HG03460 (cell line): Measurements from ENCODE around the gene PHACTR4.
"Not testable (repeated sequence)": the region's sequence is repeated elsewhere in the genome, so short reads cannot be mapped to it uniquely, and the experiment has no call there.

Source experiments
- ATAC-seq: cut with Tn5 transposase; IDR thresholded peaks from one replicate; pipeline ENCODE4 v1.9.1; 2021; ENCODE audit not compliant: unreplicated experiment

The PHACTR4 gene

DNA sequence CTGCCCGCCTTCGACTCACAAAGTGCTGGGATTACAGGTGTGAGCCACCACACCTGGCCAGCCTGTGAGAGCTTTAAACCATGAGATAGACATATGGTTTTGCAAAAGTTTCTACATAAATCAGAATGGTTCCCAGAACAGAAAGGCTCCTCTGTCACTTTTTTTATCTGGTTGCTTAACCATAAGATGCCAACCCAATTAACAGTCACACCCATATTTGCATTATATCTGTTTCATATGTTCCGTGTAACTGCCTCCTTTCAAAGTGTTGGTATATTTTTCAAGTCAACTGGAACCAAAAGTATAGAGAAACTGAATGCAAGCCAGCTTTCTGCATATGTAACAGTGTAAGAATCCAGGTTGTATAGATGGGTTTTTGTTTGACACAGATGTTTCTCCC lies 112.6 kb downstream of the PHACTR4 start:
- ATAC-seq, result no peak

DNA sequence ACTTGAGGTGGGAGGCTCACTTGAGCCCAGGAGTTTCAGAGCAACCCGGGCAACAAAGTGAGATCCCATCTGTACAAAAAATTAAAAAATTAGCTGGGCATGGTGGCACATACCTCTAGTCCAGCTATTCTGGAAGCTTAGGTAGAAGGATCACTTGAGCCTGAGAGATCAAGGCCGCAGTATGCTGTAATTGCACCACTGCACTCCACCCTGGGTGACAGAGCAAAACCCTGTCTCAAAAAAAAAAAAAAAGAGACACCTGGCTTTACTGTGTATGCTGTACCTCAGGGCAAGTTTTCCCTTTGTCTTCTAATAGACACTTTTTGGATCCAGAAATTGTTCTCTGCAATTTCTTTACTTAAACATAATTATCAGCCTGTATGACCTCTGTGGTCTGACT lies 113.2 kb downstream of the PHACTR4 start:
- no peak for ATAC-seq

DNA sequence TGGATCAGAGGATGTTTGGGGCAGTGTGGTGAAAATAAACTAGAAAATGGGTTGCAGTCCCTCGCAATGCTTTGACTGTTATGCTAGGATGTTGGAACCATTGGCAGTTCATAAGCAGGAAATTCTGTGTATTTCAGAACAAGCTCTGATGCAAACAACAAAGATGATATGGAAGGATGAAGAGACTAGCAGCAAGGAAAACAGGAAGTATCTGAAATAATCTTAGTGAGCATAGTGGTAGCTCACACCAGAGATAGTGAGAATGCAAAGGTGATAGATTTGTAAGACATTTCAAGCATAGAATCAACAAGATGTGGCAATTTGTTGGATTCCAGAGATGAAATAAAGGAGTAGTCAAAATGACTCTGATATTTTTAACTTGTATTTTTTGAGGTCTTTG lies 125.2 kb downstream of the PHACTR4 start:
- no peak for ATAC-seq

DNA sequence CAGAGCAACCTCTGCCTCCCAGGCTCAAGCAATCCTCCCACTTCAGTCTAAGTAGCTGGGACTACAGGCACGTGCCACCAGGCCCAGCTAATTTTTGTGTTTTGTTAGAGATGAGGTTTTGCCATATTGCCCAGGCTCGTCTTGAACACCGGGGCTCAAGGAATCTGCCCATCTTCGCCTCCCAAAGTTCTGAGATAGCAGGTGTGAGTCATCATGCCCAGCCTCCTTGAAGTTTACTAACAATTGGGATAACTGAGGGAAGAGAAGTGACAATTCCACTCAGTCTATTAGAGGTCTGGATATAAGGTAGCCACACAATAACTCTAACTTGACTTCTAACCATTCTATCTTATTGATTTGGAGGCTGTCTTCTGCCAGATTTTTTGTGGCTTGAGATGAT lies 130.0 kb downstream of the PHACTR4 start:
- ATAC-seq, result no peak

DNA sequence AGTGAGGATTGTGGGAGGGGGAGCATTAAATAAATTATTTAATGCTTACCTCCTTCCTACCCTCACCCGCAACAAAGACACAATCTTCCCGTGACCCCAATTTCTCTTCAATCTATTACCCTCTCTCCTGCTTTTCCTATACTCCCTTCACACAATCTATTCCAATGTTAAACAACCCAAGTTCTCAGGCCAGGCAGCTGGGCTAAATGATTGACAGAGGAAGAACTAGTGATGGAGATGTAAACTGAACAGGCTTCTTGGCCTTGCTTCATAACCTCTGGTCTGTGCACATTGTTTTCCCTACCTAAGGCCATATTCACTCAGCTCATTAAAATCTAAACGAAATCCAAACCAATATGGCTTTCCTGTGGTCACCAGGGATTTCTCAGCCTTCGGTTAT lies 132.4 kb downstream of the PHACTR4 start:
- no peak for ATAC-seq

DNA sequence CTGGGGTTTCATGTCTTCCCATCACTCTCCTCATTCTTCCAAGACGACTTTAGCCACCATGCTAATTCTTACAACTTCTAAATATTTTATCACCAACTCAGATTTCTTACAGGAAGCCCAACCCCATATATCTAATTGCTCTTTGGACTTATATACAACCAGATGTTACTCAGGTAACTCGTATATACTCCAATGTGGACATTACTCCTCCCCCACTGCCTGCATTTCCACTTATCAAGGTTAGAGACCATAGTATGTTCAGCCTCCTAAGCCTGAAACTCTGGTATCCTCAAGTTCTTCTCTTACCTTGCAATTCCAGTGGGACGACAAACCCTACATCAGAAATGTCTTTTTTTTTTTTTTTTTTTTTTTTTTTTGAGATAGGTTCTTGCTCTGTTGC lies 133.6 kb downstream of the PHACTR4 start:
- ATAC-seq, result no peak

DNA sequence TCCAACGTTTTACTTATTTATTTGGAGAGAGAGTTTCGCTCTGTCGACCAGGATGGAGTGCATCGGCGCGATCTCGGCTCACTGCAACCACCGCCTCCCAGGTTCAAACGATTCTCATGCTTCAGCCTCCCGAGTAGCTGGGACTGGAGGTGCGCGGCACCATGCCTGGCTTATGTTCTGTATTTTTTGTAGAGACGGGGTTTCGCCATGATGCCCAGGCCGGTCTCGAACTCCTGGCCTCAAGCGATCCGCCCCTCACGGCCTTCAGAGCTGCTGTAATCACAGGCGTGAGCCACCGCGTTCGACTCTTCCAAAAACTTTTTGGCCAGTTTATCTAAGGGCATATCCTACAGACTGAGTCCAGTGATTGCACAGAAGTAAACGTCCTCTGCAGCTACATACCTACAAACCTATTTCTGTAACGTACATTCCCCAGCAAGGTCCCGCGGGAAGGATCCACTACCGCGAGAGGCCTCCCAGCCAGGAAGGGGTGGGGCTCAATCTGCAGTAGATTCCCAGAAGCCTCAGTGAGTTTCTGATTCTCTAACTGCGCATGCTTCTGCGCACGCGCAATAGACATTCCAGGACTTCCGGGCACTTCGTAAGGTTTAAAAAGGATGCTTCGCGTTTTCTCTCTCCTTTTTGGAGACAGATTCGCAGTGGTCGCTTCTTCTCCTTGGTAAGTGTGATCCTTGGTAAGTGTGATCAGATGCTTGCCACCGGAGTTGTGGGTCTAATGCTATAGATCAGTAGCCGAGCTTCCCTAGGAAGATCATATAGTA lies 136.1 kb downstream of the PHACTR4 start, which contains the start of gene RCC1:
TSS of gene RCC1 (plus strand) at position 638 of the 782 bp plus-strand sequence. CDS start 23,824 bp downstream, outside the sequence.
- ATAC-seq, result peak; percentile 82

DNA sequence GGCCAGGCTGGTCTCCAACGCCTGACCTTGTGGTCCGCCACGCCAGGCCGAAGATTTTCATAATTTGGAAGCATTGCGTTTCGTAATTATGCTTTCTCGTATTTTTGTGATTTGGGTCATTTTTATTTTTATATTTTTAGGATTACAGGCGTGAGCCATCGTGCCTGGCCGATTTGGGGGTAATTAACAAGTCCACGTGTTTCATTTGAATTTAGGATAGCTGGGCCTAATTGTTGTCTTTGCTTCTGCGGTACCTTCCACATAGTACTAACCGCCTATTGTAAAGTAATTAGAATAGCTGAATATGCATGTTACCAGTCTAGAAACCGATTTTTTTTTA lies 137.3 kb downstream of the PHACTR4 start:
- no peak for ATAC-seq

DNA sequence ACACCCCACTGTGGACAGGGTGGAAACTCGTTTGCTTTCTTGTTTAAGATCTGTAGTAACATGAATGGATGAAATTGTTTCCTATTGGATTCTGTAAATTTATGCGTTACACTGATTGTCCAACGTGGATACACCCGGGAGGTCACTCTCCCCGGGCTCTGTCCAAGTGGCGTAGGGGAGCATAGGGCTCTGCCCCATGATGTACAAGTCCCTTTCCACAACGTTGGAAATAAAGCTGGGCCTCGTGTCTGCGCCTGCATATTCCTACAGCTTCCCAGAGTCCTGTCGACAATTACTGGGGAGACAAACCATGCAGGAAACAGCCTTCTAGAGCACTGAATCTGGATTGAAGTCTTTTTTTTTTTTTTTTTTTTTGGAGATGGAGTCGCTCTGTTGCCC lies 137.7 kb downstream of the PHACTR4 start:
- ATAC-seq, result no peak

DNA sequence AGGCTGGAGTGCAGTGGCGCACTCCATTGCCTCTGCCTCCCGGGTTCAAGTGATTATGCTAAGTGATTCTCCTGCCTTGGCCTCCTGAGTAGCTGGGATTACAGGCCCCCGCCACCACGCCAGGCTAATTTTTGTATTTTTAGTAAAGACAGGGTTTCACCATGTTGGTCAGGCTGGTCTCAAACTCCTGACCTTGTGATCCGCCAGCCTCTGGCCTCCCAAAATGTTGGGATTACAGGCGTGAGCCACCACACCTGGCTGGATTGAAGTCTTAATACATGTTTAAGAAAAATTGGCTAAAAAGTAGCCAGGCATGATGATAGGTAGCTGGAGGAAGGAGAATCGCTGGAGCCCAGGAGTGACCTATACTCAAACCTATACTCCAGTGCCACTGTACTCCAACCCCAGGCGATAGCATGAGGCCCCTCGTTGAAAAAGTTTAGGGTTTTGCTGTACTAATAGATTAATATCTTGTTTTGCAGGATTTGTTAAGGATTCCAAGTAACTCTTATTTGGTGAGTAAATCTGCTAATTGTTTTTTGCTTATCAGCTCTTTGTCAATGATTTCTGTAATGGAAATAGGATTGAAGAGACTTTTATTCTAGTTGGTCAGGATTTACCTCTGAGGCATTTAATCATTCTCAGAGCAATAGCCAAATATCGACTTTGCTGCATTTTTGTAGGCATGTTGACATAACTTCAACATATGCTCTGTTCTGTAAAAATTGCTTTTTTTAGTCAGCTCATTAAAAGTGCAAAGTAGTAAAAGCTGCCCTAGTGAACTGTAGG lies 138.3 kb downstream of the PHACTR4 start:
- ATAC-seq, result no peak

DNA sequence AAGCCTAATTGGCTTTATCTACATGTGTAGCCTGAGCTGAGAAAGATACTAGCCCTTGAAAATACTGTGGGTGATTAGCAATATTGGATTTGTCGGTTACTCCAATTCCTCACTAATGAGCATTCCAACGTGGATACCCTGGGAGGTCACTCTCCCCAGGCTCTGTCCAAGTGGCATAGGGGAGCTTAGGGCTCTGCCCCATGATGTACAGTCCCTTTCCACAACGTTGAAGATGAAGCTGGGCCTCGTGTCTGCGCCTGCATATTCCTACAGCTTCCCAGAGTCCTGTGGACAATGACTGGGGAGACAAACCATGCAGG lies 138.9 kb downstream of the PHACTR4 start:
- ATAC-seq, result no peak

DNA sequence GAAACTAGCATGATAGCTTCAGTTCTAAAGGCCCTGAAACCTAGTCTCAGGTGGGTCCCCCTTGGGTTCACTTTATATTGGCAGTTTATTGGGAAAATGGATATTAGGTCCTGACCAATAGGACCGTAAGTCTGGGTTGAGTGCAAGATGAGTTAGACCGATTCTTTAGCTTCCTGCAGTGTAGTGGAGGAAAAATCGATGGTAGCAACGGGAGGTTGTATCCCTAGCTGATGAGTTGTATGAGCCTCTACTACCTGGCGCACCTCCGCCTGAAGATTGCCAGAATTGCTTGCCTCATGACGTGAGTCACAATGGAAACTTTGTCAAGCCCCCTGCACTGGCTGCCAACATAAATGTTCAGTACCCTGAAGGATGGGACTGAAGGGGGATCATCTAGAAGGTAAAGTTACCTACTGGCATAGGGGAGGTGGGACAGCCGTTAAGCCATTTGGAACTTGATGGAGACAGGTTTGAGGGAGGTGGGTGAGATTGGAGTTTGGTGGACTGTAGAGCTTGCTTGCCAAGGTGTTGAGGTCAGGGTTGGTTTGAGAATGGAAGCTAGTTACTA lies 140.2 kb downstream of the PHACTR4 start:
- no peak for ATAC-seq

DNA sequence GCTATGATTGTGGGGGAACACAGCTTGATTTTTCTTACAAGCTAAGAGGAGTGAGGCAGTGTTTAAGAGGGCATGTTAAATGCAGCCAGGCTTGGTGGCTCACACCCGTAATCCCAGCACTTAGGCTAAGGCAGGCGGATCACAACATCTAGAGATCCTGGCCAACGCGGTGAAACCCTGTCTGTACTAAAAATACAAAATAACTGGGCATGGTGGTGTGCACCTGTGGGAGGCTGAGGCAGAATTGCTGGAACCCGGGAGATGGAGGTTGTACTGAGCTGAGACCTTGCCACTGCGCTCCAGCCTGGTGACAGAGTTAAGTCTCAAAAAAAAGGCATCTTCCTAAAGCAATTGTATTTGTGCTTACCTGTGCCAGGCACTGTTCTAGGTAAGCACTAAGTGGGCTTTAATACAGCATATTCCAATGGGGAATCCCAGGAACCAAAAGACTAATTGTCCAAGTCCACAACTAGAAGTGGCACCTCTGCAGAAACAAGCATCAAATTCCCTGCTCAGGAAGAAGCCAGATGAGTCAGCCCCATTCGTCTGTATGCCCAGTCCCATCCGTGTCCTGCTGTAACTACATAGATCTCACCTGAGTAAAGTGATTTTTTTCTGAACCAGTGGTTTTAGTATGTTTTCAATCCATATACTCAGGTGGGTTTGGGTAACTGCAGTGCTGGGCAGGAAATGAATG lies 140.9 kb downstream of the PHACTR4 start:
- ATAC-seq, result no peak

DNA sequence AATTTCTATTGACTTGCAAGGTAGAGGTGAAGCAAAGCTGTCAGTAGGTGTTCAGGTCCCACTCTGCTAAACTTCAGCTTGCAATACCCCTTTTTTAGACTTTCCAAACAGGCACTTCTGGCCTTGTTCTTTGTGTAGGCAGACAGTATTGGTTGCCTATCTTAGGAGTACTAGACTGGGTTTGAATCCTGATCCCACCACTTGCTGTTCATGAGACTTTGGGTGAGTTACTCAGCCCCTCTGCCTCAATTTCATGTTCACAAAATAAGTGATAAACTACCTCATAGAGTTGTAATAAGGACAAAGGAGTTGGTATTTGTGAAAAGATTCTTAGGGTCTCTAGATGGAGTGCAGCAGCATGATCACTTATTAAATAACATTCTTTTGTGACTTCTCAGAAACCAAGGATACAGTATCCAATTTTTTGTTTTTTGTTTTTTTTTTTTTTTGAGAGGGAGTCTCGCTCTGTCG lies 141.5 kb downstream of the PHACTR4 start:
- no peak for ATAC-seq

DNA sequence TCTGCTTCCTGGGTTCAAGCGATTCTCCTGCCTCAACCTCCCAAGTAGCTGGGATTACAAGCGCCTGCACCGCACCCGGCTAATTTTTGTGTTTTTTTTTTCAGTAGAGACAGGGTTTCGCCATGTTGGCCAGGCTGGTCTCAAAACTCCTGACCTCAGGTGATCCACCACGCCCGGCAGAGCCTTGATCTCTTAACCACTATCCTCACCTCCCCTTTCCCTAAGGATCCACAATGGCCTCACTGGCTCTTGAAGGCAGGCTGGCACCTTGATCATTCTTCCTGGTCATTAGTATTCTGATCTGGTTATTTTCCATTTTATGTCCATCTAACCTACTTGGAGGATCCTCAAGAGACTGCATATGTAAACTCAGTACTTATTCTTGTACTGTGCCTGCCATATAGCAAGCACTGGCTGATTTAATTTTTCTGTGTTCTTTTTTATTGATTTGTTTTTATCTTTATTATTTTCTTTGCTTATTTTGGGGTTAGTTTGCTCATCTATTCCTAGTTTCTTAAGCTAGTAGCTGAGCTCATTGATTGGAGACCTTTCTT lies 142.6 kb downstream of the PHACTR4 start:
- no peak for ATAC-seq

DNA sequence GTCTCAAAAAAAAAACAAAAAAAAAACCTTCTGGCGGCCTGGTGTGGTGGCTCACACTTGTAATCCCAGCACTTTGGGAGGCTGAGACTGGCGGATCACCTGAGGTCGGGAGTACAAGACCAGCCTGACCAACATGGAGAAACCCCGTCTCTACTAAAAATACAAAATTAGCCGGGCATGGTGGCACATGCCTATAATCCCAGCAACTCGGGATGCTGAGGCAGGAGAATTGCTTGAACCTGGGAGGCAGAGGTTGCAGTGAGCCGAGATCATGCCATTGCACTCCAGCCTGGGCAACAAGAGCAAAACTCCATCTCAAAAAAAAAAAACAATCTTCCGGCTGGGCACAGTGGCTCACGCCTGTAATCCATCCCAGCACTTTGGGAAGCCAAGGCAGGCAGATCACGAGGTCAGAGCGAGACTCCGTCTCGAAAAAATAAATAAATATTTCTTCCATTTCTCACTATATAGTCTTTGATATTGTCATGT lies 144.9 kb downstream of the PHACTR4 start:
- not testable (repeated sequence) for ATAC-seq

DNA sequence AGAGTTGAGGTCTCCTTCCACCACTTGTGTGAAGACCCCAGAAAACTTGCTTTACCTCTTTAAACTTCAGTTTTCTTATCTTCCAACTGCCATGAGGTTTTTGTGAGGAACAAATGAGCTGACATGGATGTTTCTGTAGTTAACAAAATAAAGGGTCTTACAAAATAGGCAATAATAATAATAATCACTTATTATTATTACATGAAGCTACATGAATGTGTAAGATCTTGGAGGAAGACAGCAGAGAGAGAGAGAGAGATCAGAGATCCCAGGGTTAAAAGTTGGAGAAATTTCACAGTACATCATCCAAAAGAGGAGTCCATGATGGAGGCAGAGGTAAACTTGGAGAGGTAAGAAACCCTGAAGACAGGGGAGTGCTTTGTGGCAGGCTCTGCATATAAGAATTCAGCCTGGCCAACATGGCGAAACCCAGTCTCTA lies 147.0 kb downstream of the PHACTR4 start:
- ATAC-seq, result no peak

DNA sequence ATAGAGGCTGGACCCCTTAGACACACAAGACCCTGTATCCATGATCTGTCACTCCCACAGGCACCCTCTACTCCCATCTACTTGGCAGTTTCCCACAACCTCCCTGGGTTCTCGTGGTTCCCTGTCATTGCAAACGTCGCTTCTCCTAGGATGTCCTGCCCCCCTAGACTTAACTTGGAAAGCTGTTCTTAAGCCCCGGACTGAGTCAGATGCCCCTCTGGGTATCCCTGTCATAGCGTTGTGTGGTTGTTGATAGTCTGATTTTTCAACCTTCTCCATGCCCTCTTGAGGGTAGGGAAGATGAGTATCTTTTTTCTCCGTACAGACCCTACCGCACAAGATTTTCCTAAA lies 148.1 kb downstream of the PHACTR4 start:
- ATAC-seq, result no peak

DNA sequence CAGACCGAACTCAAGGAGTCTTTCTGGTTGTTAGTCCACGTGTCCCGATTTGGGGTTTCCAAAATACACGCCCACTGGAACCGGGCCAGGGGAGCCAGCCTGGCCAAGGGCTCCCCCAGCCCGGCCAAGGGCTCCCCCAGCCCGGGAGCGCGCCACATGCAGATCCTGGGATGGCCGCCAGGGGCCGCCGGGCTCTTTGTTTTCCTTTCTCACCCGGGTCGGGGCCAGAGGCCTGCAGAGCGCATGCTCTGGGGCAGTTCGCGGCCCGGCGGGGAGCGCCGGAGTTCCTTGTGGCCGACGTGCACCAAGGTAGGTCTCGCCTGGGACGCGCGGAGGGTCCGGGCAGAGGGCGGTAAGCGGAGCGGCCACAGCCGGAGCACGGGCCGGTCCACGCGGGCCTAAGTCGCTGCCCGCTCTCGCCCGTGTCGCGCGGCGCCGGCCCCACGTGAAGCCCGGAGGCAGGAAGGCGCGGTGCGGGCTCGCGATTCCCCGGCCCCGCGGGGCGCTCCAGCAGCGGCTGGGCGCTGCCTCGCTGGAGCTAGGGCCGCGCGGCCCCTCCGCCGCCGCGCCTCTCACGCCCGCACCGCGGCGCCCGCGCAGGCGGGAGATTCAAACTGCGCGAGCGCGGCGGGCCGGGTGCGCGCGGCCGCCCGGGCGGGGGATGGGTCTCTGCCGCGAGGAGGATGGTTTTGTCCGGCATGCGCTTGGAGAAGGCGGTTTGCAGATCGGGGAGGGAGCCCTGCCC lies 148.6 kb downstream of the PHACTR4 start:
- ATAC-seq, result peak; percentile 73

DNA sequence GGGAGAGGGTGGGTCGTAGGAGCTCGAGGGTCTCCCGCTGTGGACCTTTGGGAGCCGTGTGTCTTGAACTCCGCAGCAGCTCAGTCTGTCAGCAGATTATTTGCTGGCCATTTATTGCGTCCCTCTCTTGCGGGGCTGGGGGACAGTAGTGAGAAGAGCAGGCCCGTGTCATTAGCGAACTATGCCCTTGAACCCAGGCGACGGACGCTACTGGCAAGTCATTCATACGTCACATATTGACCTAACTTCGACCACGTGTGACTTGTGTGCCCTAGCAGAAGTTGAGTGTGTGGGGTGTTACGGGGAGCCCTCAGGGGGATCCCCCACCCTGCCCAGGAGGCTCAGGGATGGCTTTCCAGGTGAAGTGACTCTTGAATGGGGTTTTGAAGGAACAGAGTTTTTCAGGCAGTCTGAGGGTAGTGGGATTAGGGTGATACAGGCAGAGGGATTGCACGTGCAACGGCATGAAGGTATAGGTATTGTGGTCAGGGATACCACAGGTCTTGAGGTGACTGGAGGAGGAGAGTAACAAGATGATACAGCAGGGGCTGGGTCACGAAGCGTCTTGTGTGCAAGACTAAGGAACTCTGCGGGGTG lies 149.3 kb downstream of the PHACTR4 start:
- ATAC-seq, result no peak
